CD4-positive, alpha-beta T cell (primary cell): ENCODE measurements around the gene MUC6. TPM values are rescaled to one million over a fixed set of nuclear protein-coding genes. Genes with fewer than 3 reads are reported as not detected.

ENCODE experiments used
- ATAC-seq: fragments of 200-7000 bp; cut with Tn5 transposase; one replicate; pipeline ENCODE4 v1.10.0; 2022; ENCODE audit warnings: mild to moderate bottlenecking; ENCODE audit not compliant: poor library complexity
- CTCF ChIA-PET: fragments of 350-600 bp; sonication (Branson Sonifier 250); formaldehyde crosslinking; loops from one replicate; lab custom pipeline; 2021; ENCODE audit warnings: antibody characterized with exemption, inconsistent platforms; lab: Charles Lee
- POLR2A ChIA-PET: fragments of 350-600 bp; sonication (Branson Sonifier 250); formaldehyde crosslinking; loops from one replicate; lab custom pipeline; 2021; ENCODE audit warnings: antibody characterized with exemption, inconsistent platforms; lab: Charles Lee
- DNase-seq, 14 experiments: peaks; one replicate each; pipeline ENCODE4 v3.0.0-alpha.2; 2013 to 2020; ENCODE audit warnings: mixed read lengths in 2 of 14
- H3K27ac ChIP-seq, 2 donors: one replicate each; pipeline versions ENCODE4 v1.5.1 to v1.7.0; 2013; ENCODE audit warnings: low read length in 2 of 2, low read depth in 1 of 2, mild to moderate bottlenecking in 1 of 2
- H3K27me3 ChIP-seq, 2 experiments: 1 replicate in 1 of 2; 2 replicates in 1 of 2; pipeline versions ENCODE4 v1.6.1 to v1.7.0; 2013; ENCODE audit warnings: low read length in 2 of 2, control low read depth in 1 of 2, mild to moderate bottlenecking in 1 of 2, moderate library complexity in 1 of 2; ENCODE audit not compliant: insufficient read depth in 2 of 2, control insufficient read depth in 1 of 2
- H3K36me3 ChIP-seq: one replicate; pipeline ENCODE4 v1.6.1; 2013; ENCODE audit warnings: low read length, control low read depth; ENCODE audit not compliant: insufficient read depth
- H3K4me1 ChIP-seq: one replicate; pipeline ENCODE4 v1.6.1; 2013; ENCODE audit warnings: low read length, control low read depth; ENCODE audit not compliant: insufficient read depth
- H3K4me3 ChIP-seq: one replicate; pipeline ENCODE4 v1.5.1; 2013; ENCODE audit warnings: mild to moderate bottlenecking, low read length, moderate library complexity
- H3K9me3 ChIP-seq, 2 experiments: 1 replicate in 1 of 2; 2 replicates in 1 of 2; pipeline versions ENCODE4 v1.6.1 to v1.7.0; 2013; ENCODE audit warnings: low read length in 2 of 2, mild to moderate bottlenecking in 2 of 2, control low read depth in 1 of 2, moderate library complexity in 1 of 2; ENCODE audit not compliant: control insufficient read depth in 1 of 2, insufficient read depth in 1 of 2
- H3K27ac Mint-ChIP-seq: one replicate; pipeline ENCODE4 v1.8.0; 2020; ENCODE audit warnings: mixed read lengths
- H3K27me3 Mint-ChIP-seq: one replicate; pipeline ENCODE4 v1.8.0; 2021; ENCODE audit warnings: mixed read lengths
- H3K36me3 Mint-ChIP-seq: one replicate; pipeline ENCODE4 v1.8.0; 2021; ENCODE audit warnings: low read depth, mixed read lengths
- H3K4me1 Mint-ChIP-seq: one replicate; pipeline ENCODE4 v1.8.0; 2021; ENCODE audit warnings: low read depth, mixed read lengths
- H3K4me3 Mint-ChIP-seq: one replicate; pipeline ENCODE4 v1.8.0; 2020; ENCODE audit warnings: mild to moderate bottlenecking, mixed read lengths
- H3K9me3 Mint-ChIP-seq: one replicate; pipeline ENCODE4 v1.8.0; 2020; ENCODE audit warnings: mixed read lengths
- intact Hi-C, 2 experiments: fragments of 100-400 bp; cut with DNase I in 1 of 2; cut with micrococcal nuclease in 1 of 2; formaldehyde crosslinking; loops; one replicate each; pipeline versions ENCODE4 v1.15.1 to v1.9.0; 2023 to 2025; cut with DNase I, micrococcal nuclease
- total RNA-seq, 174 experiments: library from RNA in 2 of 174; stranded (reverse) in 2 of 174; gene quantifications; one replicate each; pipeline ENCODE4 v1.2.3 and lab custom pipeline; 2021 to 2026
- TF ChIP-seq, protein P1 (sequence below): fragments of 200-600 bp; IDR thresholded peaks from one replicate; pipeline ENCODE4 v1.8.0; 2022; ENCODE audit warnings: antibody characterized with exemption, mild to moderate bottlenecking

MUC6 gene
- total RNA-seq, 2 experiments from 2014 or later, result not detected

- POLR2A ChIA-PET, result interaction anchor here (0.6 kb wide), 1 partner anchor 1748 kb away, joined by 3 read pairs; no protein-coding TSS in a partner anchor
- Mint-ChIP-seq H3K4me3 (no peak overlapping the region), H3K9me3 (no peaks in the 10 kb centered on the region), H3K36me3 (no peaks in the 10 kb centered on the region), H3K4me1 (no peaks in the 10 kb centered on the region), H3K27ac (no peak overlapping the region), H3K27me3 (no peaks in the 10 kb centered on the region)
- Histone ChIP-seq H3K9me3 (peaks cover 0 to 9% of the 10 kb centered on the region in 2 experiments), H3K4me1 (no peaks in the 10 kb centered on the region), H3K27me3 (no peaks in the 10 kb centered on the region), H3K27ac (no peak overlapping the region), H3K4me3 (no peak overlapping the region), H3K36me3 (no peaks in the 10 kb centered on the region)
- TF ChIP-seq, protein P1, sequence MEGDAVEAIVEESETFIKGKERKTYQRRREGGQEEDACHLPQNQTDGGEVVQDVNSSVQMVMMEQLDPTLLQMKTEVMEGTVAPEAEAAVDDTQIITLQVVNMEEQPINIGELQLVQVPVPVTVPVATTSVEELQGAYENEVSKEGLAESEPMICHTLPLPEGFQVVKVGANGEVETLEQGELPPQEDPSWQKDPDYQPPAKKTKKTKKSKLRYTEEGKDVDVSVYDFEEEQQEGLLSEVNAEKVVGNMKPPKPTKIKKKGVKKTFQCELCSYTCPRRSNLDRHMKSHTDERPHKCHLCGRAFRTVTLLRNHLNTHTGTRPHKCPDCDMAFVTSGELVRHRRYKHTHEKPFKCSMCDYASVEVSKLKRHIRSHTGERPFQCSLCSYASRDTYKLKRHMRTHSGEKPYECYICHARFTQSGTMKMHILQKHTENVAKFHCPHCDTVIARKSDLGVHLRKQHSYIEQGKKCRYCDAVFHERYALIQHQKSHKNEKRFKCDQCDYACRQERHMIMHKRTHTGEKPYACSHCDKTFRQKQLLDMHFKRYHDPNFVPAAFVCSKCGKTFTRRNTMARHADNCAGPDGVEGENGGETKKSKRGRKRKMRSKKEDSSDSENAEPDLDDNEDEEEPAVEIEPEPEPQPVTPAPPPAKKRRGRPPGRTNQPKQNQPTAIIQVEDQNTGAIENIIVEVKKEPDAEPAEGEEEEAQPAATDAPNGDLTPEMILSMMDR, result no peak
- CTCF ChIA-PET, result no interaction called here
- ATAC-seq (no peak), DNase-seq (no peak)
- intact Hi-C loops, result no loop called here
These were observed 1.8 kb upstream of the MUC6 start for GRCh38 chr11:1038361-1038760.

GRCh38 chr11:1037506-1038055 lies 1.1 kb upstream of the MUC6 start:
- ATAC-seq (no peak), DNase-seq (no peak)
- H3K27ac ChIP-seq, result no peak overlapping the region
- H3K4me1 ChIP-seq, result no peaks in the 10 kb centered on the region
- ChIA-PET POLR2A (no interaction called here), CTCF (no interaction called here)
- no peaks in the 10 kb centered on the region for H3K27me3 ChIP-seq
- peaks cover 0 to 6% of the 10 kb centered on the region in 2 experiments for H3K9me3 ChIP-seq
- intact Hi-C loops, result no loop called here
- H3K9me3 Mint-ChIP-seq, result no peaks in the 10 kb centered on the region
- H3K36me3 ChIP-seq, result no peaks in the 10 kb centered on the region
- TF ChIP-seq, protein P1, result no peak
- H3K27me3 Mint-ChIP-seq, result no peaks in the 10 kb centered on the region
- H3K4me1 Mint-ChIP-seq, result no peaks in the 10 kb centered on the region
- no peak overlapping the region for H3K4me3 Mint-ChIP-seq
- H3K4me3 ChIP-seq, result no peak overlapping the region
- no peak overlapping the region for H3K27ac Mint-ChIP-seq
- no peaks in the 10 kb centered on the region for H3K36me3 Mint-ChIP-seq

- Histone ChIP-seq H3K9me3 (peaks cover 0 to 6% of the 10 kb centered on the region in 2 experiments), H3K4me3 (no peak overlapping the region), H3K36me3 (no peaks in the 10 kb centered on the region), H3K27me3 (no peaks in the 10 kb centered on the region), H3K27ac (no peak overlapping the region), H3K4me1 (no peaks in the 10 kb centered on the region)
- intact Hi-C loops, result no loop called here
- TF ChIP-seq, protein P1, result no peak
- ChIA-PET CTCF (no interaction called here), POLR2A (no interaction called here)
- no peak overlapping the region for H3K4me3 Mint-ChIP-seq
- no peak overlapping the region for H3K27ac Mint-ChIP-seq
- H3K4me1 Mint-ChIP-seq, result no peaks in the 10 kb centered on the region
- no peak for ATAC-seq
- H3K27me3 Mint-ChIP-seq, result no peaks in the 10 kb centered on the region
- no peak for DNase-seq
- no peaks in the 10 kb centered on the region for H3K36me3 Mint-ChIP-seq
- no peaks in the 10 kb centered on the region for H3K9me3 Mint-ChIP-seq
These were observed 413 bp upstream of the MUC6 start for GRCh38 chr11:1036931-1037330.
